Fibroblast of upper back skin (primary cell): ENCODE measurements around the gene RPAP3.

Experiments
- DNase-seq: peaks from one replicate; pipeline ENCODE4 v3.0.0-alpha.2; 2013

Gene RPAP3

GRCh38 chr12:47742253-47742825 lies 36.5 kb upstream of the RPAP3 start:
- peak; percentile 34 for DNase-seq

- DNase-seq: peak; percentile 31
These were observed 35.5 kb upstream of the RPAP3 start for GRCh38 chr12:47741340-47741703.

- no peak for DNase-seq
These were observed 34.9 kb upstream of the RPAP3 start for GRCh38 chr12:47740606-47741339.

GRCh38 chr12:47739979-47740378 lies 34.1 kb upstream of the RPAP3 start:
- DNase-seq: no peak

- DNase-seq: no peak
These were observed 33.5 kb upstream of the RPAP3 start for GRCh38 chr12:47739297-47739696.

GRCh38 chr12:47737936-47738594 lies 32.2 kb upstream of the RPAP3 start:
- no peak for DNase-seq

- peak; percentile 40 for DNase-seq
These were observed 31.2 kb upstream of the RPAP3 start for GRCh38 chr12:47736877-47737676.

GRCh38 chr12:47736216-47736615 lies 30.4 kb upstream of the RPAP3 start:
- no peak for DNase-seq

- no peak for DNase-seq
These were observed 29.8 kb upstream of the RPAP3 start for GRCh38 chr12:47735649-47736048.

- DNase-seq: no peak
These were observed 29.1 kb upstream of the RPAP3 start for GRCh38 chr12:47734725-47735480.

GRCh38 chr12:47733142-47733541 lies 27.3 kb upstream of the RPAP3 start:
- DNase-seq: no peak

- DNase-seq: no peak
These were observed 26.7 kb upstream of the RPAP3 start for GRCh38 chr12:47732504-47732903.

GRCh38 chr12:47731723-47732122 lies 25.9 kb upstream of the RPAP3 start:
- no peak for DNase-seq

- no peak for DNase-seq
These were observed 24.5 kb upstream of the RPAP3 start for GRCh38 chr12:47730341-47730744.

GRCh38 chr12:47729233-47729632 lies 23.4 kb upstream of the RPAP3 start:
- no peak for DNase-seq

- peak; percentile 89 for DNase-seq
These were observed 20.1 kb upstream of the RPAP3 start for GRCh38 chr12:47725893-47726292.

- DNase-seq: no peak
These were observed 19.4 kb upstream of the RPAP3 start, which contains the start of gene ENDOU for GRCh38 chr12:47725091-47725772. Gene ENDOU, minus strand, starts transcription at chr12:47725490. Its CDS starts 77 bp downstream, at chr12:47725413.

- DNase-seq: no peak
These were observed 17.3 kb upstream of the RPAP3 start for GRCh38 chr12:47722941-47723631.

- no peak for DNase-seq
These were observed 16.5 kb upstream of the RPAP3 start for GRCh38 chr12:47722136-47722834.

GRCh38 chr12:47721431-47721973 lies 15.7 kb upstream of the RPAP3 start:
- DNase-seq: peak; percentile 19
